RWPE2 (cell line): ENCODE measurements around the gene EIF2S2.
A peak's percentile ranks its signal among the peaks of the same experiment; 100 is the strongest.

Experiments used
- ATAC-seq: fragments of 200-7000 bp; cut with Tn5 transposase; 3 replicates; pipeline ENCODE4 v1.9.1; 2021; ENCODE audit warnings: low read depth
- DNase-seq: peaks from one replicate; pipeline ENCODE4 v3.0.0-alpha.2; 2020; ENCODE audit warnings: low spot score
- H3K27ac ChIP-seq: fragments of 450-650 bp; 2 replicates; pipeline ENCODE4 v1.5.1; 2017; ENCODE audit warnings: mild to moderate bottlenecking; ENCODE audit not compliant: poor library complexity, severe bottlenecking
- H3K27me3 ChIP-seq: fragments of 250-450 bp; sonication (Bioruptor Pico); 2 replicates; pipeline ENCODE4 v1.5.1; 2021; ENCODE audit warnings: mild to moderate bottlenecking, moderate library complexity; ENCODE audit not compliant: insufficient read depth, poor library complexity, severe bottlenecking
- H3K36me3 ChIP-seq: fragments of 250-450 bp; sonication (Bioruptor Pico); 2 replicates; pipeline ENCODE4 v1.5.1; 2020; ENCODE audit warnings: low read depth, mild to moderate bottlenecking, moderate library complexity
- H3K4me1 ChIP-seq: fragments of 250-450 bp; sonication (Bioruptor Pico); 2 replicates; pipeline ENCODE4 v1.5.1; 2021; ENCODE audit warnings: mild to moderate bottlenecking, moderate library complexity; ENCODE audit not compliant: insufficient read depth, poor library complexity, severe bottlenecking
- H3K4me3 ChIP-seq: fragments of 250-450 bp; sonication (Bioruptor Pico); 2 replicates; pipeline ENCODE4 v1.5.1; 2021; ENCODE audit warnings: mild to moderate bottlenecking, moderate library complexity; ENCODE audit not compliant: severe bottlenecking
- H3K9me3 ChIP-seq: fragments of 250-450 bp; sonication (Bioruptor Pico); 2 replicates; pipeline ENCODE4 v1.5.1; 2021; ENCODE audit warnings: mild to moderate bottlenecking, moderate library complexity; ENCODE audit not compliant: severe bottlenecking
- CTCF ChIP-seq: fragments of 450-650 bp; IDR thresholded peaks from one replicate; pipeline ENCODE4 v1.5.1; 2017; ENCODE audit warnings: mild to moderate bottlenecking, moderate library complexity; ENCODE audit not compliant: poor library complexity, severe bottlenecking

The EIF2S2 gene

GRCh38 chr20:34069341-34070078, 42.5 kb downstream of the EIF2S2 start:
- H3K36me3 ChIP-seq, result peaks cover 18% of the 10 kb centered on the region
- TF ChIP-seq CTCF, result peak; percentile 100
- H3K27ac ChIP-seq, result no peak overlapping the region
- ATAC-seq, result peak; percentile 66
- peaks cover 23% of the 10 kb centered on the region for H3K4me1 ChIP-seq
- no peak overlapping the region for H3K4me3 ChIP-seq
- H3K9me3 ChIP-seq, result no peaks in the 10 kb centered on the region
- H3K27me3 ChIP-seq, result no peaks in the 10 kb centered on the region
- DNase-seq, result no peak

GRCh38 chr20:34068001-34068400, 44.0 kb downstream of the EIF2S2 start:
- no peak for ATAC-seq
- no peaks in the 10 kb centered on the region for H3K27me3 ChIP-seq
- H3K27ac ChIP-seq, result no peak overlapping the region
- DNase-seq, result no peak
- H3K4me1 ChIP-seq, result peaks cover 23% of the 10 kb centered on the region
- H3K4me3 ChIP-seq, result no peak overlapping the region
- no peak for TF ChIP-seq CTCF
- no peaks in the 10 kb centered on the region for H3K9me3 ChIP-seq
- H3K36me3 ChIP-seq, result peaks cover 17% of the 10 kb centered on the region

- TF ChIP-seq CTCF, result no peak
- peak overlapping the region; percentile 34 for H3K27ac ChIP-seq
- H3K4me1 ChIP-seq, result peaks cover 32% of the 10 kb centered on the region
- no peaks in the 10 kb centered on the region for H3K9me3 ChIP-seq
- H3K4me3 ChIP-seq, result no peak overlapping the region
- ATAC-seq (peak; percentile 38), DNase-seq (no peak)
- H3K36me3 ChIP-seq, result peaks cover 3% of the 10 kb centered on the region
- H3K27me3 ChIP-seq, result no peaks in the 10 kb centered on the region
These were observed 45.5 kb downstream of the EIF2S2 start for GRCh38 chr20:34066476-34067090.

DNA sequence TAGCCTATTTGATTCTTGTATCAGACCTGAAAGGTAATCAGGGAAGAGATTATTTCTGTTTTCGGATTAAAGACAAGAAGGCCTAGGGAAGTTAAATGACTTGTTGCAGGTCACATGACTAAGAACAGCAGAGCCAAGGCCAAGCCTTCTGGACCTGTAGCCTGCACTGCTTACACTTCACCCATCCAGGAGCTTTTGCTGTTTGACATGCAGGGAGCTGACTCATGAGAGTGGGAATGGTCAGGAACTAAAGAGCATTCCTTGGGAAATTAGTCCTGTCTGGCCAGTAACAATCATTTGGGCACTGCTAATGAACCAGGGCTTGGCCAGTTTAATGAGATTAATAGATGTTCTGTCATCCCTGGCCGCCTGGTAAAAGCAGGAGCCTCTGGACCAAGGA, 46.8 kb downstream of the EIF2S2 start:
- H3K9me3 ChIP-seq, result no peaks in the 10 kb centered on the region
- peaks cover 32% of the 10 kb centered on the region for H3K4me1 ChIP-seq
- peak overlapping the region; percentile 34 for H3K27ac ChIP-seq
- ATAC-seq, result peak; percentile 60
- no peak overlapping the region for H3K4me3 ChIP-seq
- no peak for DNase-seq
- TF ChIP-seq CTCF, result no peak
- H3K36me3 ChIP-seq, result no peaks in the 10 kb centered on the region; the same call in 1 of the 2 replicates
- H3K27me3 ChIP-seq, result no peaks in the 10 kb centered on the region

- TF ChIP-seq CTCF, result no peak
- ATAC-seq, result no peak
- H3K9me3 ChIP-seq, result no peaks in the 10 kb centered on the region
- no peak overlapping the region for H3K4me3 ChIP-seq
- peaks cover 32% of the 10 kb centered on the region for H3K4me1 ChIP-seq
- no peaks in the 10 kb centered on the region for H3K27me3 ChIP-seq
- H3K27ac ChIP-seq, result no peak overlapping the region
- no peak for DNase-seq
- H3K36me3 ChIP-seq, result peaks cover 5% of the 10 kb centered on the region; the same call in 1 of the 2 replicates
These were observed 47.8 kb downstream of the EIF2S2 start for GRCh38 chr20:34064286-34064685.
